ENCODE data around the gene SURF2. TPM values are rescaled to one million over a fixed set of nuclear protein-coding genes. Genes with fewer than 3 reads are reported as not detected.

SURF2 gene
- polyA plus RNA-seq, 1 of the 3 experiments (the other 2 are of a cell fraction) = 46.8 TPM

DNA sequence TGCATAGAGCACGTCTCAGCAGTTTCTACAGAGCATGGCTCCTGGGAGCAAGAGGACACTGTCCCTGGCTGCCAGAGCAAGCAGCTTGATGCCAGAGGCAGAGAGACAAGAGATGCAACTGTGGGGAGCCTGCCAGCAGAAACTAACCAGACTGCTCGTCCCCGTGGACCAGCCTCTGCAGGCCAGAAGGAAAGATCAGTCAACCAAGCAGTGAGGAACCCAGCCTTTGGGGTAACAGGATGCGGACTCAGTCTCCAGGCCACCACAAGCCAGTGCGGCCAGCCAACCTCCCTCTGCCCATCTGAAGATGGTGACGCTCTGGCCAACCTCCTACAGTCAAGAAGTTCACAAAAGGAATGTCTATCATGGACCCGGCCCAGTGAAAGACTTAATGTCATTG, 15.8 kb downstream of the SURF2 start:
- H3K27me3 ChIP-seq (ENCODE audit: insufficient read depth) = no peaks in the 10 kb centered on the region
- peaks cover 29 to 45% of the 10 kb centered on the region in 2 experiments for H3K36me3 ChIP-seq (replicated peaks in 1 of 2; ENCODE audit: control insufficient read depth in 1 of 2, insufficient read depth in 2 of 2, low read length in 1 of 2)
- H3K4me2 ChIP-seq = no peak overlapping the region
- no peak overlapping the region for H3K4me3 ChIP-seq (ENCODE audit: low read depth in 2 of 2, low read length in 1 of 2)
- peaks cover 81% of the 10 kb centered on the region for H4K20me1 ChIP-seq (ENCODE audit: insufficient read depth)
- TF ChIP-seq SIN3A (IDR thresholded peaks at IDR 0.05; ENCODE audit: borderline replicate concordance, low read depth, low read length) = no peak
- no peak for TF ChIP-seq CHD2 (IDR thresholded peaks at IDR 0.05; ENCODE audit: low read length, partially characterized antibody)
- TF ChIP-seq RXRA (IDR thresholded peaks at IDR 0.05; ENCODE audit: borderline replicate concordance, low read depth) = no peak
- TF ChIP-seq GATA2 (CRISPR knock-in tag; IDR thresholded peaks at IDR 0.05) = no peak
- TF ChIP-seq, protein P1, sequence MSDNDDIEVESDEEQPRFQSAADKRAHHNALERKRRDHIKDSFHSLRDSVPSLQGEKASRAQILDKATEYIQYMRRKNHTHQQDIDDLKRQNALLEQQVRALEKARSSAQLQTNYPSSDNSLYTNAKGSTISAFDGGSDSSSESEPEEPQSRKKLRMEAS (IDR thresholded peaks at IDR 0.05; ENCODE audit: low read depth) = no peak
- no peak for TF ChIP-seq TAF1 (IDR thresholded peaks at IDR 0.05; ENCODE audit: borderline replicate concordance, low read depth, low read length)
- no peak for TF ChIP-seq FOXJ3 (CRISPR knock-in tag; IDR thresholded peaks at IDR 0.05)
- no peaks in the 10 kb centered on the region for H3K9me2 ChIP-seq
- 100% methylated on average over 5 of the region's 7 CpGs for WGBS (ENCODE audit: low lambda C conversion rate)
- no peak overlapping the region for H3K9ac ChIP-seq
- H3K4me1 ChIP-seq (ENCODE audit: control insufficient read depth in 1 of 2, insufficient read depth in 2 of 2, low read depth in 1 of 2, low read length in 1 of 2) = peaks cover 5 to 44% of the 10 kb centered on the region in 2 experiments; a peak in 3 of 4 replicates
- POLR2A ChIA-PET = interaction anchor here (1.3 kb wide), 1 partner anchor 21 kb away, joined by 3 read pairs; no protein-coding TSS in a partner anchor
- CTCF ChIA-PET = interaction anchor here (1.1 to 2.5 kb wide), 4 partner anchors 10 to 114 kb away, joined by 3 to 7 read pairs (median 6); partner anchors contain the start of genes SURF1 and SURF2
- no peak overlapping the region; a peak in 1 of 4 replicates for H3K27ac ChIP-seq (ENCODE audit: low read depth in 2 of 2, low read length in 1 of 2)
- H3F3A ChIP-seq (replicated peaks; ENCODE audit: insufficient read depth) = peaks cover under 1% of the 10 kb centered on the region
- no peaks in the 10 kb centered on the region for H3K9me3 ChIP-seq
- H2AFZ ChIP-seq (ENCODE audit: low read depth) = no peak overlapping the region
- peaks cover 90% of the 10 kb centered on the region for H3K79me2 ChIP-seq (ENCODE audit: insufficient read depth)
- DNase-seq = no peak

DNA sequence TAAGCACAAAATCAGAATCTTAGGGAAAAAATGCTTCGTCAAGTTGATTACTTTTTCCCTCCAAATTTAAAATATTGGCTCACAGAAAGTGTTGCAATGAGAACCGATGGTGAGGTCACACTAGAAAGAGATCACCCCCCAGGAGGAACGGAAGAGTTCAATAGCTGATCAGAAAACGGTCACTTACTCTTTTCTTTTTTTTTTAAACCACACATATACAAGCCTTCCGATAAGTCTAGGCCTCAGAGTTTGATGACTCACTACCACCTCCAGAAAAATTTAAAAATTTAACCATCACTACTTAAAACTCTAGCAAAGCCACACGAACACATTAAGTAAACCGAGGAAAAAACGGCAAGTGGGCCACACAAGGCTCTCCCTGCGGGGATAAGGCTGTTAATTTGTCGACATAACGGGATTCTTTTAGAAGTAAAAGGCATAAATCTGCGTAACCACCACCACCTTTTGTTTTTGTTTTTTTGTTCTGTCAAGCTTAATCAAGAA, 18.3 kb downstream of the SURF2 start:
- peaks cover 9% of the 10 kb centered on the region for H3F3A ChIP-seq (replicated peaks; ENCODE audit: insufficient read depth)
- H2AFZ ChIP-seq (ENCODE audit: low read depth) = no peak overlapping the region
- no peak for DNase-seq
- peaks cover 65% of the 10 kb centered on the region for H3K79me2 ChIP-seq (ENCODE audit: insufficient read depth)
- peak overlapping the region; percentile 88 to 100 for H3K4me3 ChIP-seq (ENCODE audit: low read depth in 2 of 2, low read length in 1 of 2)
- H3K27ac ChIP-seq (ENCODE audit: low read depth in 2 of 2, low read length in 1 of 2) = peak overlapping the region; percentile 67 to 90
- WGBS (ENCODE audit: low lambda C conversion rate) = 22% methylated on average over 12 of the region's 12 CpGs
- no peaks in the 10 kb centered on the region for H3K9me2 ChIP-seq
- no peaks in the 10 kb centered on the region for H3K27me3 ChIP-seq (ENCODE audit: insufficient read depth)
- H3K4me1 ChIP-seq (ENCODE audit: control insufficient read depth in 1 of 2, insufficient read depth in 2 of 2, low read depth in 1 of 2, low read length in 1 of 2) = peaks cover 5 to 21% of the 10 kb centered on the region in 2 experiments; a peak in 3 of 4 replicates
- peaks cover 29 to 30% of the 10 kb centered on the region in 2 experiments for H3K36me3 ChIP-seq (replicated peaks in 1 of 2; ENCODE audit: control insufficient read depth in 1 of 2, insufficient read depth in 2 of 2, low read length in 1 of 2)
- CTCF ChIA-PET = interaction anchor here (0.9 to 1.4 kb wide), 4 partner anchors 8 to 29 kb away, joined by 3 to 7 read pairs (median 5); no protein-coding TSS in a partner anchor
- peak overlapping the region; percentile 99 for H3K9ac ChIP-seq
- TF ChIP-seq GATA2 (CRISPR knock-in tag; IDR thresholded peaks at IDR 0.05) (no peak), SIN3A (IDR thresholded peaks at IDR 0.05; ENCODE audit: borderline replicate concordance, low read depth, low read length) (peak; percentile 16; the same call in 1 of the 2 replicates)
- no peaks in the 10 kb centered on the region for H3K9me3 ChIP-seq
- H4K20me1 ChIP-seq (ENCODE audit: insufficient read depth) = peaks cover 55% of the 10 kb centered on the region
- H3K4me2 ChIP-seq = peak overlapping the region; percentile 93
- POLR2A ChIA-PET = interaction anchor here (0.7 to 0.9 kb wide), 2 partner anchors 18 to 363 kb away, joined by 3 read pairs; partner anchors contain the start of genes SARDH, SURF1 and SURF2

DNA sequence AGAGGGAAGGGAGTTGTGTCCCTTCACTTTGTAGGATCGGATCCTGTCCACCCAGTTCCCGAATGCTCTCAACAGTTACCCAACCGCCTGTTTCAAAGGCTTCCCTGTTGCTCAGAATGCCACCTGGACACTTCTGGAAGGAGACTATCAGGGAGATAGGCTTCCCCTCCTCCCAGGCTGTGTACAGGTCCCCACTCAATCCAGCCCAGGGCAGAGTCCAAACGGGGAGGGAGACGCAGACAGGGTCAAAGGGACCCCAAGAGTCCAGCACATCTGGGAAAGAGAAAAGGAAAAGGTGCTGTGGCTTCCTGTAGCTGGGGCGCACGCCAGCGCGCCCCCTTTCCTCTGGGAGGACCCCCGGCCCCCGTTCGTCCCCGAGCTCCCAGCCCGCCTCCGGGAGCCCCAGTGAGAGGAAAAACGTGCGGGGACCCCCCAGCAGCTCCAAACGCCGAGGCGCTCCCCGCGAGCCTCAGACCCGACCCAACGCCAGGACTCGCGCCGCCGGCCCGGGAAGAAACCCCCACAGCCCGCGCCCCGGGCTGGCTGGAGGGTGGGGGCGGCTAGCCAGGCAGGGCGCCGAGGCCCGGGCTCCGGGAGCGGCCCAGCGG, 18.9 kb downstream of the SURF2 start:
- H3K9me3 ChIP-seq = no peaks in the 10 kb centered on the region
- H3K4me3 ChIP-seq (ENCODE audit: low read depth in 2 of 2, low read length in 1 of 2) = peak overlapping the region; percentile 88 to 100
- DNase-seq = peak; percentile 82
- peaks cover 25% of the 10 kb centered on the region in 2 experiments for H3K36me3 ChIP-seq (replicated peaks in 1 of 2; ENCODE audit: control insufficient read depth in 1 of 2, insufficient read depth in 2 of 2, low read length in 1 of 2)
- CTCF ChIA-PET = interaction anchor here (0.6 to 1.4 kb wide), 5 partner anchors 9 to 28 kb away, joined by 3 to 7 read pairs (median 3); no protein-coding TSS in a partner anchor
- no peaks in the 10 kb centered on the region for H3K27me3 ChIP-seq (ENCODE audit: insufficient read depth)
- POLR2A ChIA-PET = interaction anchor here (0.7 to 0.9 kb wide), 2 partner anchors 19 to 363 kb away, joined by 3 read pairs; partner anchors contain the start of genes SARDH, SURF1 and SURF2
- peak overlapping the region; percentile 93 for H3K4me2 ChIP-seq
- H4K20me1 ChIP-seq (ENCODE audit: insufficient read depth) = peaks cover 50% of the 10 kb centered on the region
- TF ChIP-seq YY1 (IDR thresholded peaks at IDR 0.05; ENCODE audit: low read depth) (peak; percentile 7; the same call in 1 of the 2 replicates), ELF1 (IDR thresholded peaks at IDR 0.05) (peak; percentile 44; the same call in 1 of the 2 replicates), MXI1 (IDR thresholded peaks at IDR 0.05; ENCODE audit: low read depth, low read length) (peak; percentile 31), SIN3A (IDR thresholded peaks at IDR 0.05; ENCODE audit: borderline replicate concordance, low read depth, low read length) (peak; percentile 5; the same call in 1 of the 2 replicates), CTCF (IDR thresholded peaks at IDR 0.05) (peak; percentile 29; the same call in 1 of the 2 replicates), MEF2A (IDR thresholded peaks at IDR 0.05; ENCODE audit: borderline replicate concordance, low read depth) (no peak), FOXJ3 (CRISPR knock-in tag; IDR thresholded peaks at IDR 0.05) (no peak)
- H3F3A ChIP-seq (replicated peaks; ENCODE audit: insufficient read depth) = peaks cover 9% of the 10 kb centered on the region
- H3K4me1 ChIP-seq (ENCODE audit: control insufficient read depth in 1 of 2, insufficient read depth in 2 of 2, low read depth in 1 of 2, low read length in 1 of 2) = peaks cover 5 to 18% of the 10 kb centered on the region in 2 experiments; a peak in 3 of 4 replicates
- peak overlapping the region; percentile 99 for H3K9ac ChIP-seq
- WGBS (ENCODE audit: low lambda C conversion rate) = 0% methylated on average over 7 of the region's 39 CpGs
- H2AFZ ChIP-seq (ENCODE audit: low read depth) = no peak overlapping the region
- H3K27ac ChIP-seq (ENCODE audit: low read depth in 2 of 2, low read length in 1 of 2) = peak overlapping the region; percentile 67 to 90
- H3K79me2 ChIP-seq (ENCODE audit: insufficient read depth) = peaks cover 60% of the 10 kb centered on the region
- H3K9me2 ChIP-seq = no peaks in the 10 kb centered on the region
